GM12864 (cell line): ENCODE data around the gene ARV1.

Source experiments
- DNase-seq: peaks from one replicate; pipeline ENCODE4 v3.0.0-alpha.2; 2011; ENCODE audit warnings: low read depth
- H3K4me3 ChIP-seq: 2 replicates; pipeline ENCODE4 v1.5.1; 2011; ENCODE audit warnings: mild to moderate bottlenecking, low read depth, low read length, control low read depth
- CTCF ChIP-seq: IDR thresholded peaks from 2 replicates; pipeline ENCODE4 v1.5.1; 2011; ENCODE audit warnings: low read depth, mild to moderate bottlenecking, moderate library complexity, low read length, control low read depth, inconsistent platforms; ENCODE audit errors: missing control alignments

Gene ARV1

GRCh38 chr1:230978491-230979388 lies at the start of gene ARV1, which contains the start of gene TTC13:
Gene ARV1, plus strand, starts transcription at chr1:230979094. Its CDS starts 12 bp downstream, at chr1:230979106.
Gene TTC13, minus strand, starts transcription at chr1:230978861. Its CDS starts 31 bp downstream, at chr1:230978830.
- peak within 1 kb of the TSS; percentile 69 for H3K4me3 ChIP-seq
- TF ChIP-seq CTCF, result peak; percentile 56
- peak; percentile 96 for DNase-seq

GRCh38 chr1:230930986-230931385 lies 47.9 kb upstream of the ARV1 start:
- no peak overlapping the region for H3K4me3 ChIP-seq
- no peak for DNase-seq
- no peak for TF ChIP-seq CTCF

GRCh38 chr1:230935852-230936251 lies 43.0 kb upstream of the ARV1 start:
- no peak for TF ChIP-seq CTCF
- H3K4me3 ChIP-seq, result no peak overlapping the region
- DNase-seq, result no peak

GRCh38 chr1:230936475-230936874 lies 42.4 kb upstream of the ARV1 start:
- DNase-seq, result no peak
- no peak overlapping the region for H3K4me3 ChIP-seq
- no peak for TF ChIP-seq CTCF

GRCh38 chr1:230937371-230937770 lies 41.5 kb upstream of the ARV1 start:
- no peak overlapping the region for H3K4me3 ChIP-seq
- TF ChIP-seq CTCF, result no peak
- DNase-seq, result no peak

- TF ChIP-seq CTCF, result no peak
- DNase-seq, result no peak
- no peak overlapping the region for H3K4me3 ChIP-seq
Measured at GRCh38 chr1:230938924-230939368, 39.9 kb upstream of the ARV1 start.
